Smooth muscle cell of the brain vasculature (primary cell): ENCODE results near the gene C1orf87.
"Not testable (repeated sequence)": the region's sequence is repeated elsewhere in the genome, so short reads cannot be mapped to it uniquely, and the experiment has no call there.

Source experiments
- DNase-seq: peaks from one replicate; pipeline ENCODE4 v3.0.0-alpha.2; 2012; ENCODE audit warnings: low read depth, low spot score

The C1orf87 gene

DNA sequence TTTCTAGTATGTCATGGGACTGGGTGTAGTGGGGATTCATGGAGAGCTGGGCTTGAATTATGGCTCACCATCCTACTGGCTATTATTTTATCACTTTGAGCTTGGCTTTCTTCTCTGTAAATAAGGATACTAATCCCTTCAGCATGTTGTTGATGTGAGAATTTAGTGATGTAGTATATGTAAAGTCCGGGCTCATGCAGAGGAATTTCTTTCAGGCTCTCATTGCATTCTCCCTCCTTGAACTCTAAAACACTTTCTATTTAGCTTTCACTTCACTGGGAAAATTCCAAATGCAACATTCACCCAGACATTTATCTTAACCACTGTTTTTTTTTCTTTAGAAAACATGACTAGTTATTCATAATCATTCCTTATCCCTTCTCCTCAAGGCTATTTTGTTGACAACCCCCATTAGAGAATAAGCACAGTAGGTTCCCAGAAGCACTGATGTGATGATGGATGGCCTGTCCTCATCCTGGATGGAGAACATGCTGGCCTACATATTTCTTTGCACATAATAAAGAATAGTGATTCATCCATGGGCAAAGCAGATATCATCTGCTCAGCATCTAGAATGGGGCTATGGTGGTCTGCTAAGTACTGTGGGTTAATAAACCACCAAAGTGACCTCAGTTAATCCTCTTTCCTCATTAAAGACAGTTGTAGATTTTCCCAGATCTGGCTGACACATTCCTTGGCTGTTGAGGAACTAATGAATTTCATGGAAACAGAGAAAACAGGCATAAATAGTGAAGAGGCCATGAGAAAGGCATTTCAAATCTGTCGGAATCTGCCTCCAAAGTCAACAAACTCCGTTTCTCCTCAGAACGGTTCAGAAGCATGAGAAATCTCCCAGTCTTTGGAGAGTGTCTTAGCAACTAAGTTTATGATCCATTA, 79.0 kb downstream of the C1orf87 start:
- peak; percentile 41 for DNase-seq

DNA sequence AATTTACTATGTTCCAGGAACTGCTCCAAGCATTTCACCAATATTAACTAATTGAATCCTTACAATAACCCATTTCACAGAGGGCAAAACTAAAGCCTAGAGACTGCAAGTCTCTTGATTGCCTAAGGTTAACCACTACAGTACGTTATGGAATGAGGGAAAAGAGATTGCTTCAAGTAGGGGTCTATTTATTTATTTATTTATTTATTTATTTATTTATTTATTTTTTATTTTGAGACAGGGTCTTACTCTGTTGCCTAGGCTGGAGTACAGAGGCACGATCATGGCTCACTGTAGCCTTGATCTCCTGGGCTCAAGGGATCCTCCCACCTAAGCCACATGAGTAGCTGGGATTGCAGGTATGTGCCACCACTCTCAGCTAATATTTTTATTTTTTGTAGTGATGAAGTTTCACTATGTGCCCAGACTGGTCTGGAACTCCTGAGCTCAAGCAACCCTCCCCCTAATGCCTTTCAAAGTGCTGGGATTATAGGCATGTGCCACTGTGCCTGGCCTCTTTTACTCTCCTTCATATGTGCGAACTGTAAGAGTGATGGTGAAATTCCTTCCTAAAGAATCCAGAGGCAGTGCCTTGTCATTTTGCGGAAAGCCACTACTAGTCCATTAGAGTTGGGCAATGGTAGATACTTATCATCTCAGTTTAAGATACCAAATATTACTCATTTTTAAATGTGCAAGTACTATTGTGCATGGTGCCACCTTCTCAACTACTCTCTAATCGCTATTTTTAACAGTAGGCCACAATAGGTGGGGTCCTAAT, 81.3 kb downstream of the C1orf87 start:
- no peak for DNase-seq

DNA sequence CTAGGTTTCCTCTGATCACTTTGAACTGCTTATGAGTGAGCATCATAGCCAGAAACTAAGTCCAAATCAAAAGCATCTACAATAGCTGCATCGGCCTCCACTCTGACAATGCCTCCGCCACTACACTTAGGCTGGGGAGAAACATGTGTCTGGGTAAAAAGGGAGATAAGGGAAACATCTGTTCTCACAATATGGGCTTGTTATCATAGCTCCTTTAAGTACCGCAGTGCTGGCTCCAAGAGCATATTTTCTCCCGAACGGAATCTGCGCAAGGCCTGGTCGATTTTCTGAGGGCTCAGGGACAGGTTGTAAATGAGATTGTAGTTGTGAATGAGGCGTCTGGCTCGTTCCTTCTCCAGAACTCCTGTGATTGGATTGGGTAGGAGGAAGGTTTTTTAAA, 83.1 kb downstream of the C1orf87 start:
- no peak for DNase-seq

DNA sequence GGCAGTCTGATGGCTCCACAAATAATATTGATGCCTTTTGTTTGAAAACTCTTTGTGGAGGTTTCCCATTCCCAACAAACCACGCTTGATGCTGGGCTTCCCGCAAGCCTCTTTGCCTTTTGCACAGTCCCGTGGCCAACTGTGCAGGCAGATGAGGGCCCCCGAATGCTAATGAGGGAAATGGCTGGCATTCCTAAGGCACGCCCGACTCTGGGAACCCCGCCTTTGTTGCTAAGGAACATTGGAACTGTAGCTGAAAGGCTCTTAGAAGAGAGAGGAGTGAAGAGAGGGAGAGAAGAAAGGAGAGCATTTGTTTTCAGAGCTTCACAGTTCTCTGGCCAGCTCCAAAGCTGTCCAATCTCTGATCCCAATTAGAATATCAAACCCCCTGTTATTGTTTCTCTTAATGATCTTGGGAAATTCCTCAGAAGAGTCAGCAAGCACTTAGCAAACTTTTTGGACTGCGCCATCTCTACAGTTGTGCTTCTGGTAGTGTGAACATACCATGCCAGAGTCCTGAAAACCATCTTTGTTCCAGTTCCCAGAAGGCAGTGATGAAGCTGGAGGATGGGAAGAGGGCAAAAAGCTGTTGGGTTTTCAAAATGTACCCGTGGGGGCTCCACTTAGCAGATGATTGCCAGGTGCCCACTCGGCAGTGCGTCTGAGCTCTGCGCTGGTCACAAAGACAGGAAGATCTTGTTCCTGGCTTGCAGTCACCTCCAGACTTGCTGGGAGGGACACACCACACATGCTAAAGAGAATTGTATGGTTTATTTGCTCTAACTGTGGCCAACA, 86.9 kb downstream of the C1orf87 start:
- DNase-seq, result no peak

DNA sequence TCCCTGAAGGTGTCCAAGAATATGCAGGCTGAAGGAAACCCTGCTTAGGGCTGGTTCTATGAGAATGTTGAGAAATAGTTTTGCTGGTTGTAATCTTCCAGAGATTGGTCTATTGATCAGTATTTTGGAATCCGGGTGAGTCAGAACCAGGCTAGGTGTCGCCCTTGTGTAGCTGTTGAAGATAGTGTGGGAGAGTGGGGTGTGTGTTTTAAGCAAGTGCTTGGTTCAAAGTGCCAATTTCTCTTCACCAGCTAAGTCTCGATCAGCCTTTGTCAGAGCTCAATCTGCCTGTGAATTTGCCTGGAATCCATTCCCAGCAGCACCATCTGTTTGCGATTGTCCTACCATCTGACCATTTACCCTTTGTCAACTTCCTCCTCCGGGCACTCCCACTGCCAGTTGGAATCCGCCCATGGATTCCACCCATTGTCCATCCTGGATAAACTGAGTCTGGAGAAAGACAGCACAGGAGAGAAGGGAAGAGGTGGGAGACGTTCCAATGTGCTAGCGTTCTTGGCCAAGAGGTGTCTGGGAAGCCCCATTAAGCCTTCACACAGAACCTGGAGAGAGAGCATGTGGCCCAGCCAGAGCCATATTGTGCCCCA, 87.6 kb downstream of the C1orf87 start:
- DNase-seq, result no peak

DNA sequence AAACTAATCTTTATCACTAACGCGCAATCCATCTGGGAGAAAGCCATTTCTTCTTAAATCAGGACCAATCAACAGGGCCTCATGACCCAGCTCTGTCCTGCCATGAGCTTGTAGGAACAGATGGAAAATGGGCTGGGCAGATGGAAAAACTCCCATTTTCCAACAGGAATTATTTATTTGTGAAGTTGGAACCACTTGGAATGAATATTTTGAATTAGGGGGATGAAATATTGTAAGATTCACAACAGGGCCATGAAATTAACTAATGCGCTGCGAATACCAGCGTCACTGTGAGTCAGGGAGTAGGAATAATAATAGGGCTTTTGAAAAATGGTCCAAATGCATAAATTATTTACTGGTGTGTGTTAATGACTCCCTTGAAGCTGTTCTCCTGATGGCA, 93.9 kb downstream of the C1orf87 start:
- no peak for DNase-seq

DNA sequence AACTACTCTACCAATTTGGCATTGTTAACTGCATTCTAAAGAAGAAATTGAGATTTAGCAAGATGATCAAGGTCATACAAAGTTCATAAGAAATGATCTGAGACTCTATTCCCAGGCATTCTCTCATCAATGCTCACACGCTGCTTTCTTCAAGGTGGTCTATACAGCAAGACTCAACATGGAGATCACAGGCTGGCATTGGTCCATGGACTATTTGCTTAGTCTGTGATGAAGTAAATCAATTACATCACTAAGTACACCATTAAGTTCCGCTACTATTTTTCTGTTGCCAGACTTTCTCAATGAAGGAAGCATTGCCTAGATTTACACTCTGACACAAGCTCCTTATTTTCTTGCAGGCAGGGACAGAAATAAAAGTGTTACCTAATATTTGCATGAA, 95.1 kb downstream of the C1orf87 start:
- no peak for DNase-seq

DNA sequence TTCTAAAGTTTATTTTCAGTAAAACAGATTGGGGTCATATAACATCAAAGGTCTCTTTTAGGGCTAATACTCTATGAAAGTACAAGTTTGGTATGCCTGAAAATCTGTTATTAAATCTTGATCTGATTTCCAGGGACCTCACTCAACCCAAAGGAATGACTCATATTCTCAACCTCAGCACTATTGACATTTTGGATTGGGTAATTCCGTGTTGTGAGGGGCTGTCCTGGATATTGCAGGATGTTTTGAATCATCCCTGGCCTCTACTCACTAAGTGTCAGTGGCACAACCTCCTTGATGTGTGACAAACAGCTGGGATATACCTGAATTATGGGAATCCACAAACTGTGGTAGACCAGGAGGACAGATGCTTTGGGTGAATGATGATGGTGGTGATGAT, 95.5 kb downstream of the C1orf87 start:
- no peak for DNase-seq

DNA sequence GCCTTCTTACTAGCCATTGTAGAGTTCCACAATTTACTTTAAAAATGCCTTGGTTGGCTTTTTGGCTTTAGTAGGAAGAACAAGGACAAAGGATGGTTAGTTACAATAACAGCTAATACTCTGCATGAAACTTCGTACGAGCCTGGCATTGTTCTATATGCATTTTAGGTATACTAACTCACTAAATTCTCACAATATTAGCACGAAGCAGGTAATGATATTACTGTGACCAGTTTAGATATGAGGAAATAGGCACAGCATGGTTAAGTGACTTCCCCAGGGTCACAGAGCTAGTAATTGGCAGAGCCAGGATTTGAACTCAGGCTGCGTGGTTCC, 96.5 kb downstream of the C1orf87 start:
- no peak for DNase-seq

DNA sequence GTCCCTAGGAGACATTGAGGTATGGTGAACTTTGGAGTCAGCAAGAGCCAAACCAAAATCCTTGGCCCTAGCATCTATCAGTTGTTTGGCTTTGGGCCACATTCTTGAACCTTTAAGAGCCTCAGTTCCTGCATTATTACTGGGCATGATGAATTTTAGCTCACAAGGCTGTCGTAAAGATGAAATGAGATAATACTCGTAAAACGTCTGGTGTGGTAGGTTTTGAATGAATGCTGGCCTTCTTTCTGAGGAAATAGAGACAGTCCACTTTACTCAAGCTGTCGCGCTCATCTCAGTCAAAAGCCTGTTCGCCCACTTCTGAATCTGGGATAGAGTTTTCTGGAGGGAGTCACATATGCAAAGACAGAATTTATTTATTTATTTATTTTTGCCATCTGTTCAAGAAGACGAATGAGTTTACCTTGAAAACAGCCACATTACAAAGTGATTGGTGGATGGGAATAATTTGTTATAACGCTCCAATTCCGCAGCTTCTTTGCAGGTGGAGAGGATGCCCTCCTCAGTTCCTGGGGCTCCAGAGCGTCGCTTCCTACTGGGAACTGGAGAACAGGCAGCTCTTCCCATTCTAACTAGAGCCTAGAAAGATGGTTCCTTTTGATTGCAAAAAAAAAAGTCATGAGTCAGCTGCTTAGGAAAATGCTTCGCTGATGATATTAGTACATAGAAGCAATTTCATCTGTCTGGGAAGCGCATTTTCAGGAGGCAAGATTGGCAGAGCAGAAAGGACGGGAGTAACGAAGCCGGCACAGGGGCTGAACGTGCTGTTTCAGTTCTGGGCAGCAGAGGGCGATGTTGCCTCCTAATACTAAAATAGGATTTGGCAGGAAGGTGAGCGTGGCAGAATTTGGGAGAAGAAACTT, 97.1 kb downstream of the C1orf87 start:
- peak; percentile 21 for DNase-seq

DNA sequence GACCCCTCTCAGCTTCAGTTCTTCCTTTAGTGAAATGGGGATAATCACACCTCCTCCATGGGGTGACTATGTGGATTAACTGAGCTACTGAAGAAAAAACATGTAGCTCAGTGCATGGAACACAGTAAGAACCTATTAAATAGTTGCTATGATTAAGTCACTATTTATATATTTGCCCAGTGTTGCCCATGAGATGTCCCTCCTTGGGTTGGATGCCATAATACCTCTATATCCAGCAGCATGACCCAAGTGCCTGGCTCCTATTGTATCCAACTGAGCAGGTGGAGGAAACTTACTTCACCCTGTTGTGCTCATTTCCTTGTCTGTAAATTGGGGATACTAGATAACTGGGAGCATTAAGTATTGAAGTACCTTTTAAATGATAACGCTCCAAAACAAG, 99.9 kb downstream of the C1orf87 start:
- DNase-seq, result no peak

DNA sequence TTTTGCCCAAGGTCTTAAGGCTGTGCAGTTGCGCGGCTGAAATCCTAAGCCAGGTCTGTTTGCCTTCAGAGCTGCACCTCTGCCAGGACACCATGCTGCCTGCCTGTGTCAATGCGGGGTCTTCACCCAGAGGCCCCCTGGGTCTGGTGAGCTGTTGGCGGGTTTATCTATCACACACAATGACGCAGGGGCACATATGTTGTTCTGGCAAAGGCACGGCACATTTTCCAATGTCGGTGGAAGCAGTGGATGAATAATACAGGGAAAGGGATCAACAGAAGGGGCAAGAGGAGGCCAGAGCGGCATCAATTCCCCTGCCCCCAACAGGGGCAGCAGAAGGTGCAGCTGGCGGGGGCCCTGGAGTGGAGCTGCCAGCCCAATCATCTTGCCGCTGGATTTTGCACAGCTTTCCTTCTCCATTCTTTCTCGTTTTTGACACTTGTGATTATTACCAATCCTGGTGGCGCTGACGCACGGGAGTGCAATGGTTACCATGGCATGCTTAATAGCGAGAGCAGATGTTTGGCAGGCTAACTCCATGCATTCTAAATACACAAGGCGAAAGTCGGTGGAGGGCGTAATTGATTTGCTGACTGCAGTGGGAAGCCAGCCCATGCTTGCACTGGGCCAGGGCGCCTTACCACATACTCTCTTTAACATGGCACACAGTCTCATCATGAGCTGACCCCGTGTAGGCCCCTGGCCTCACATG, 101.2 kb downstream of the C1orf87 start:
- no peak for DNase-seq

DNA sequence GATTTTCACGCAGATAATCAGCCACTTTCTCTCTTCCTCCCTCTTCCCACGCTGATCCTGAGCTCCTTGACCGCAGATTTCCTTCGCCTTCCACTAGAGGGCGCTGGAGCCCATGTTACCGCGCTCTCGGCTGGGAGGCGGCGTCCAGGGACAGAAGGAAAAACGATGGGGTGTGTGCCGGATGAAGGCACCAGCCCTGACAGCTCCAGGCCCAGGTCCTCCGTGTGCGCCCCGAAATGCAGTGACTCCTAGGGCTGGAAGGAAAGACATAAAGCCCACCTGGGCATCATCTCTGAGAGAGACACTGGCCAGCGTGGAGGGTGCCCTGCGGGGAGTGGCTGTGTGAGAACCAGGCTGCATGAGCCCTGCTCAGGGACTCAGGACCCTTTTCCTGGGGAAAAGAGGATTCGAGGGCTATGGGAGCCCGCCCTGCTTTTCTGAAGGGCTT, 102.1 kb downstream of the C1orf87 start:
- peak; percentile 32 for DNase-seq

DNA sequence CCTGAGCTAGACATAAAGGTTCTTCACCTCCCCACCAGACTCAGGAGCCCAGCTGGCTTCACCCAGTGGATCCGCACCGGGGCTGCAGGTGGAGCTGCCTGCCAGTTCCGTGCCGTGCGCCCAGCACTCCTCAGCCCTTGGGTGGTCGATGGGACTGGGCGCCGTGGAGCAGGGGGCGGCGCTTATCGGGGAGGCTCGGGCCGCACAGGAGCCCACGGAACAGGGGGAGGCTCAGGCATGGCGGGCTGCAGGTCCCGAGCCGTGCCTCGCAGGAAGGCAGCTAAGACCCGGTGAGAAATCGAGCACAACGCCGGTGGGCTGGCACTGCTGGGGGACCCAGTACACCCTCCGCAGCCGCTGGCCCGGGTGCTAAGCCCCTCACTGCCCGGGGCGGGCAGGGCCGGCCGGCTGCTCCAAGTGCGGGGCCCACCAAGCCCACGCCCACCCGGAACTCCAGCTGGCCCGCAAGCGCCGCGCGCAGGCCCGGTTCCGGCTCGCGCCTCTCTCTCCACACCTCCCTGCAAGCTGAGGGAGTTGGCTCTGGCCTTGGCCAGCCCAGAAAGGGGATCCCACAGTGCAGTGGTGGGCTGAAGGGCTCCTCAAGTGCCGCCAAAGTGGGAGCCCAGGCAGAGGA, 103.9 kb downstream of the C1orf87 start:
- DNase-seq, result not testable (repeated sequence)

DNA sequence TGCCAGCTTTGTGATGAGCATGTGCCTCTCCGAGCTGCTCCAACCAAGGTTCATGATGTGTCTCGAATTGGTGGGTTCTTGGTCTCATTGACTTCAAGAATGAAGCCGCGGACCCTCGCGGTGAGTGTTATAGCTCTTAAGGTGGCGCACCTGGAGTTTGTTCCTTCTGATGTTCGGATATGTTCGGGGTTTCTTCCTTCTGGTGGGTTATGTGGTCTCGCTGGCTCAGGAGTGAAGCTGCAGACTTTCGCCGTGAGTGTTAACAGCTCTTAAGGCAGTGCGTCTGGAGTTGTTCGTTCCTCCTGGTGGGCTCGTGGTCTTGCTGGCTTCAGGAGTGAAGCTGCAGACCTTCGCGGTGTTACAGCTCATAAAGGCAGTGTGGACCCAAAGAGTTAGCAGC, 104.8 kb downstream of the C1orf87 start:
- not testable (repeated sequence) for DNase-seq

DNA sequence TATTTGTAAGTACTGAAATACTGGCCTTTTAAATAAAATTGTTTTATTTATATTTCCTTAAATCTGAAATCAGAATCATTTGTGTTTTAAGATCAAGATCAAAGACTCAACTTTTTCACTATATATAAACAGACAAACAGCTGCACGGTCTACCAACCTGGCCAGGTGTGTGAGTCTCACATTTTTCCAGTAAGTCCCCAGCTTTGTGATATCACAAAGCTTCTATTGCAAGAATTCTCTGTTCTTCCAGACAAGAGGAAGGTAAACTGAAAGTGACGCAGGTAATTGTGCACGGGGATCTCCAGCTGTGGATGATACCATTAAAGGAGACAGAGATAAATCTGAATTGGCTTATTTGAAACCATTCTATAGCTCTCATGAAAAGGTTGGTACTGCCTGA, 105.8 kb downstream of the C1orf87 start:
- DNase-seq, result no peak

DNA sequence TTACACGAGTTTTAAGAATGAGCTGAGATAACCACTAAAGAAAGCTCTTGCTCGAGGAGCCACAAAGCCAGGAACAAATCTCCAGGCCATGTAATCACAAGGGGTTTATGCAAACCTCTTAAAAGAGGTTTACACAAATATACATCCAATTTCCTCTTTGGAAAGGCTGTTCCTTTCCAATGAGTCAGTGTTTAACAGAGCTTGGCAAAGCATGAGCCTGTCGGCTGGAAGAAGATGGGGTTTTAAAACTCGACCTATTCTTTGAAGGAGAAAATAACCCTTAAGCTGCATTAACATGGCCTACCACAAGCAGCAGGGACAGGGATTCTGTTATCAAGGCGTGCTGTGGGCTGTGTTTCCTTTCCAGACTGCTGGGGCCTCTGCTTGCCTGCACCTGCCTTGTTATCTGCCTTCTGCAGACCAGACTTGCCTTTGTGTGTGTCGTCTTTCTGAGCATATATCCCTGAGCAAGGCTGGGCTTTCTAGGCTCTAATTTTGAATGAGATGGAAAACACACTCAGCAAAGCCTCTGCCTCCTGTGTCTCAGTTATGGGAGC, 106.4 kb downstream of the C1orf87 start:
- DNase-seq, result no peak

DNA sequence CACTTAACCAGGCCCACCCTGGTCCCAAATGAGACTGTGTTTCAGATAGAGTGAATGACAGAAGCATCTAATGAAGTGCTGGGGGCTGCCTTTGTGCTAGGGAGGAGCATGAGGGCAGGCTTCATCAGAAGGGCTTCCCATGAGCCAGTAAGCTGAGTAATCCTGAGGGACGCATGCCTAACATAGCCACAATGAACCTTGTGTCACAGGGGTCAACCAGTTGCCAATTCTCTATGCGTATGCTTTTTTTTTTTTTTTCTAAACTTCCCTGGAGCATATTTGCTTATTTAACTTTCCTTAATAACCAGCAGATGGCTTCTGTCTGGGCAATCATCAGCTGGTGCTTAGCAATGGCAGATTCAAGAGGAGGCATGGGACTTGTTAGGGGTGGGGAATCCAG, 121.5 kb downstream of the C1orf87 start:
- no peak for DNase-seq

DNA sequence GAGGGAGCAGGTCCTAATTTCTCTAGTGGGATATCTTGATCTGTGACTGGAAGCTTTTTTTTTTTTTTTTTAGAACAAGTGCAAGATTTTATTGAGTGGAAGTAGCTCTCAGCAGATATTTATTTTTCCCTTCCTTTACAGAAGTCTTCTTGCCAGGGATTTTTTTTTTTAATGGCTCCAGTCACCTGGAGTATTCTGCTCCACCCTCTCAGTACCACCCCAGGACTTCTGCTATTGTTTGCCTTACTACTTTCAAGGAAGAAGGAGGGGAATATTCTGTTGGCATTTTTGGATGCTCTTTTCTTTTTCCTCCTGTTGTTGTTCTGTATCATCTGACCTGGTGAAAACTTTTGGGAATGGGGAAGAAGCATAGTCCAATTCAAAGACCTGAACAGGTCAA, 123.9 kb downstream of the C1orf87 start:
- DNase-seq, result no peak
